K562 (cell line): ENCODE results near the gene RNF126. TPM values are rescaled to one million over a fixed set of nuclear protein-coding genes. Genes with fewer than 3 reads are reported as not detected.

Experiments
- AFF4 ChIP-seq: sonication (generic); formaldehyde crosslinking; IDR thresholded peaks from 2 replicates; pipeline ENCODE4 v1.8.0; 2023; ENCODE audit warnings: mild to moderate bottlenecking, missing genetic modification reagents
- CTCF ChIP-seq, 3 experiments: IDR thresholded peaks in 2 of 3; conservative IDR thresholded peaks in 1 of 3; 2 replicates each; pipeline ENCODE4 v1.5.1; 2011 to 2012; ENCODE audit warnings: low read length in 3 of 3, mild to moderate bottlenecking in 3 of 3, control low read depth in 2 of 3, improper control_type of control experiment in 1 of 3, inconsistent platforms in 1 of 3, low read depth in 1 of 3, mixed read lengths in 1 of 3, moderate library complexity in 1 of 3; ENCODE audit not compliant: insufficient read depth in 2 of 3
- GTF3C2 ChIP-seq: IDR thresholded peaks from 3 replicates; pipeline ENCODE4 v1.6.1; 2011; ENCODE audit warnings: borderline replicate concordance, mild to moderate bottlenecking, moderate library complexity; ENCODE audit not compliant: insufficient read length; ENCODE audit errors: extremely low read depth
- MAZ ChIP-seq, 2 experiments: fragments of 450-650 bp in 1 of 2; sonication (generic) in 1 of 2; formaldehyde crosslinking; IDR thresholded peaks in 1 of 2; conservative IDR thresholded peaks in 1 of 2; 2 replicates each; pipeline versions ENCODE4 v1.4.0 to v1.5.0; 2020; ENCODE audit warnings: mild to moderate bottlenecking in 1 of 2, missing genetic modification reagents in 1 of 2
- REST ChIP-seq, 2 experiments: fragments of 450-650 bp; formaldehyde crosslinking in 1 of 2; IDR thresholded peaks; 2 replicates each; pipeline versions ENCODE4 v1.4.0 to v1.6.1; 2014 to 2020; ENCODE audit warnings: mild to moderate bottlenecking in 2 of 2, borderline replicate concordance in 1 of 2, low read depth in 1 of 2
- SUPT5H ChIP-seq: fragments of 450-650 bp; IDR thresholded peaks from 2 replicates; pipeline ENCODE4 v1.6.1; 2016
- YY1 ChIP-seq, 3 experiments: IDR thresholded peaks; 2 replicates each; pipeline ENCODE4 v1.6.1; 2011; ENCODE audit warnings: low read length in 2 of 3, mild to moderate bottlenecking in 2 of 3, moderate library complexity in 2 of 3, borderline replicate concordance in 1 of 3, control low read depth in 1 of 3, low read depth in 1 of 3; ENCODE audit not compliant: insufficient read depth in 3 of 3, insufficient replicate concordance in 2 of 3, control insufficient read depth in 1 of 3, insufficient read length in 1 of 3; ENCODE audit errors: extremely low read depth in 1 of 3
- polyA plus RNA-seq, 8 experiments: library from polyadenylated mRNA; depleted of rRNA in 4 of 8; stranded (reverse) in 5 of 8; unstranded in 3 of 8; fragments of >200 nt; fragmentation: Nextera tagmentation in 2 of 8; fragmentation: Illumina TruSeq in 1 of 8; extraction: Ambion mirVana in 2 of 8; extraction: Trizol in 1 of 8; gene quantifications; 2 replicates each; pipeline versions ENCODE4 v1.2.1 to v1.2.3, GENCODE V29; 2011 to 2014; ENCODE audit warnings: inconsistent platforms in 1 of 8, missing spikeins in 1 of 8
- total RNA-seq, 7 experiments: library from RNA; depleted of rRNA in 6 of 7; stranded (reverse); fragments of >200 nt in 6 of 7; fragmentation: Illumina TruSeq in 2 of 7; extraction: Trizol in 2 of 7; gene quantifications; 2 replicates each; pipeline versions ENCODE4 v1.2.1 to v1.2.3, GENCODE V29; 2011 to 2021; ENCODE audit warnings: low replicate concordance in 1 of 7

Gene RNF126
- total and polyA plus RNA-seq, 9 of the 15 experiments (the other 6 are each of a cell fraction or from before 2014, with no cell fraction given), result 0.27 to 101 (median 12.3) TPM

GRCh38 chr19:632579-633067 lies 30.4 kb downstream of the RNF126 start (continued):
- 0 out of 6 replicates have a peak, but pooled peaks of 1 of the 3 experiments have one; percentile 2 for TF ChIP-seq CTCF (IDR thresholded peaks at IDR 0.05 in 2 of 3, conservative IDR thresholded peaks at IDR 0.05 in 1 of 3; ENCODE audit: insufficient read depth in 2 of 3, low read depth in 1 of 3, low read length in 3 of 3)
- TF ChIP-seq GTF3C2, result no peak
- TF ChIP-seq MAZ (CRISPR knock-in tag; conservative IDR thresholded peaks at IDR 0.05 in 1 of 2, IDR thresholded peaks at IDR 0.05 in 1 of 2), result peak in 1 of 2 experiments; percentile 33; a peak in 1 of 4 replicates
- TF ChIP-seq AFF4 (CRISPR knock-in tag), result 0 out of 2 replicates have a peak, but pooled peaks have one; percentile 60
- TF ChIP-seq SUPT5H, result peak; percentile 54; the same call in 1 of the 2 replicates
- TF ChIP-seq REST (IDR thresholded peaks at IDR 0.05; ENCODE audit: borderline replicate concordance), result 0 out of 2 replicates have a peak, but pooled peaks have one; percentile 19
- no peak for TF ChIP-seq REST (CRISPR knock-in tag; IDR thresholded peaks at IDR 0.05; ENCODE audit: low read depth)
- TF ChIP-seq YY1 (IDR thresholded peaks at IDR 0.05; ENCODE audit: borderline replicate concordance in 1 of 3, control insufficient read depth in 1 of 3, extremely low read depth in 1 of 3, insufficient read depth in 3 of 3, insufficient read length in 1 of 3, insufficient replicate concordance in 2 of 3, low read depth in 1 of 3, low read length in 2 of 3), result peak in 2 of 3 experiments; percentile 2 to 6
